IMR-90 (cell line): ENCODE results near the gene SCFD2. TPM values are rescaled to one million over a fixed set of nuclear protein-coding genes. Genes with fewer than 3 reads are reported as not detected.

Experiments
- ATAC-seq: fragments of 200-7000 bp; cut with Tn5 transposase; 2 replicates; pipeline ENCODE4 v1.9.1; 2020; ENCODE audit warnings: low read depth, mild to moderate bottlenecking, moderate library complexity
- BruUV-seq: library from RNA; stranded (reverse); fragments of 400-500 nt; replicated peaks from 2 replicates; lab custom pipeline; 2021; lab: Mats Ljungman, UMichigan
- CTCF ChIA-PET: fragments of 300-600 bp; formaldehyde crosslinking; extraction: SDS; loops from one replicate; lab custom pipeline; 2021; ENCODE audit warnings: antibody characterized with exemption; lab: Yijun Ruan, JAX
- POLR2A ChIA-PET: fragments of 300-600 bp; sonication (Branson Sonifier 250); formaldehyde crosslinking; loops from one replicate; lab custom pipeline; 2022; ENCODE audit warnings: antibody characterized with exemption; ENCODE audit not compliant: unreplicated experiment; lab: Charles Lee
- DNase-seq: peaks from one replicate; pipeline ENCODE4 v3.0.0; 2013
- H2AFZ ChIP-seq: replicated peaks from 2 replicates; pipeline ENCODE3; 2013; ENCODE audit warnings: low read length, mild to moderate bottlenecking; ENCODE audit not compliant: poor library complexity
- H2AK5ac ChIP-seq: 2 replicates; pipeline ENCODE4 v1.6.1; 2013; ENCODE audit warnings: low read depth, low read length, inconsistent platforms
- H2AK9ac ChIP-seq: replicated peaks from 2 replicates; pipeline ENCODE3; 2013; ENCODE audit warnings: mild to moderate bottlenecking, low read depth, low read length, moderate library complexity; ENCODE audit not compliant: poor library complexity
- H2BK120ac ChIP-seq: 2 replicates; pipeline ENCODE4 v1.6.1; 2013; ENCODE audit warnings: low read depth, low read length, inconsistent platforms
- H2BK15ac ChIP-seq: 3 replicates; pipeline ENCODE4 v1.6.1; 2013; ENCODE audit warnings: low read depth, low read length, inconsistent platforms
- H2BK20ac ChIP-seq: 2 replicates; pipeline ENCODE4 v1.6.1; 2013; ENCODE audit warnings: low read depth, mild to moderate bottlenecking, inconsistent platforms, low read length, moderate library complexity
- H2BK5ac ChIP-seq: 2 replicates; pipeline ENCODE4 v1.6.1; 2013; ENCODE audit warnings: mild to moderate bottlenecking, low read depth, low read length, inconsistent platforms; ENCODE audit not compliant: poor library complexity, severe bottlenecking
- H3K14ac ChIP-seq: replicated peaks from 2 replicates; pipeline ENCODE4 v1.6.1; 2013; ENCODE audit warnings: low read depth, low read length, inconsistent platforms
- H3K18ac ChIP-seq: 2 replicates; pipeline ENCODE4 v1.6.1; 2013; ENCODE audit warnings: low read depth, low read length, control low read depth
- H3K23ac ChIP-seq: 2 replicates; pipeline ENCODE4 v1.6.1; 2013; ENCODE audit warnings: low read depth, low read length, inconsistent platforms
- H3K27ac ChIP-seq: 2 replicates; pipeline ENCODE4 v1.5.1; 2013; ENCODE audit warnings: mild to moderate bottlenecking, control low read depth, low read length; ENCODE audit not compliant: insufficient read depth
- H3K27me3 ChIP-seq: 2 replicates; pipeline ENCODE4 v1.6.1; 2013; ENCODE audit warnings: low read length; ENCODE audit not compliant: control insufficient read depth, insufficient read depth
- H3K36me3 ChIP-seq: 2 replicates; pipeline ENCODE4 v1.6.1; 2013; ENCODE audit warnings: low read length, mixed read lengths; ENCODE audit not compliant: control insufficient read depth, insufficient read depth
- H3K4ac ChIP-seq: 2 replicates; pipeline ENCODE4 v1.6.1; 2013; ENCODE audit warnings: low read depth, low read length, inconsistent platforms
- H3K4me1 ChIP-seq: 2 replicates; pipeline ENCODE4 v1.6.1; 2013; ENCODE audit warnings: low read length, mixed read lengths; ENCODE audit not compliant: control insufficient read depth, insufficient read depth
- H3K4me2 ChIP-seq: 2 replicates; pipeline ENCODE4 v1.6.1; 2013; ENCODE audit warnings: low read depth, mild to moderate bottlenecking, control low read depth, low read length, moderate library complexity
- H3K4me3 ChIP-seq: 2 replicates; pipeline ENCODE4 v1.5.1; 2013; ENCODE audit warnings: low read depth, mild to moderate bottlenecking, control low read depth, low read length, moderate library complexity; ENCODE audit not compliant: insufficient read depth
- H3K56ac ChIP-seq: 2 replicates; pipeline ENCODE4 v1.6.1; 2013; ENCODE audit warnings: low read length, inconsistent platforms; ENCODE audit not compliant: insufficient read depth; ENCODE audit errors: extremely low read depth
- H3K79me1 ChIP-seq, 2 experiments: 2 replicates each; pipeline ENCODE4 v1.6.1; 2013; ENCODE audit warnings: low read length in 2 of 2, inconsistent platforms in 1 of 2, low read depth in 1 of 2
- H3K9ac ChIP-seq: 2 replicates; pipeline ENCODE4 v1.6.1; 2013; ENCODE audit warnings: low read depth, low read length, control low read depth
- H3K9me1 ChIP-seq: 2 replicates; pipeline ENCODE4 v1.6.1; 2013; ENCODE audit warnings: low read length, inconsistent platforms; ENCODE audit not compliant: insufficient read depth
- H3K9me3 ChIP-seq: 2 replicates; pipeline ENCODE4 v1.6.1; 2013; ENCODE audit warnings: low read length; ENCODE audit not compliant: control insufficient read depth, insufficient read depth
- H4K20me1 ChIP-seq: 2 replicates; pipeline ENCODE4 v1.6.1; 2013; ENCODE audit warnings: low read length, inconsistent platforms; ENCODE audit not compliant: insufficient read depth
- H4K5ac ChIP-seq: 2 replicates; pipeline ENCODE4 v1.6.1; 2013; ENCODE audit warnings: mild to moderate bottlenecking, low read depth, low read length, control low read depth
- H4K8ac ChIP-seq, 2 experiments: 2 replicates each; pipeline ENCODE4 v1.6.1; 2013; ENCODE audit warnings: low read depth in 2 of 2, low read length in 2 of 2, control low read depth in 1 of 2, inconsistent platforms in 1 of 2
- H4K91ac ChIP-seq: 2 replicates; pipeline ENCODE4 v1.6.1; 2013; ENCODE audit warnings: low read depth, low read length, inconsistent platforms; ENCODE audit not compliant: insufficient read depth
- BHLHE40 ChIP-seq: fragments of 150-350 bp; IDR thresholded peaks from 2 replicates; pipeline ENCODE4 v1.6.1; 2016; ENCODE audit warnings: mild to moderate bottlenecking, low read depth, low read length
- CEBPB ChIP-seq: IDR thresholded peaks from 2 replicates; pipeline ENCODE4 v1.6.1; 2012; ENCODE audit warnings: low read depth, low read length, improper control_type of control experiment
- CHD1 ChIP-seq: IDR thresholded peaks from 2 replicates; pipeline ENCODE4 v1.6.1; 2012; ENCODE audit warnings: low read depth, low read length, improper control_type of control experiment
- ELK1 ChIP-seq: fragments of 150-350 bp; IDR thresholded peaks from 2 replicates; pipeline ENCODE4 v1.6.1; 2016; ENCODE audit warnings: low read depth, mild to moderate bottlenecking, low read length, moderate library complexity, borderline replicate concordance
- FOS ChIP-seq: fragments of 150-350 bp; IDR thresholded peaks from 2 replicates; pipeline ENCODE4 v1.6.1; 2016; ENCODE audit warnings: low read depth, low read length
- MAFK ChIP-seq: IDR thresholded peaks from 2 replicates; pipeline ENCODE4 v1.6.1; 2012; ENCODE audit warnings: low read depth, low read length, improper control_type of control experiment
- MAZ ChIP-seq: IDR thresholded peaks from 2 replicates; pipeline ENCODE4 v1.6.1; 2012; ENCODE audit warnings: low read depth, mild to moderate bottlenecking, low read length, improper control_type of control experiment, moderate library complexity, borderline replicate concordance
- MXI1 ChIP-seq: IDR thresholded peaks from 2 replicates; pipeline ENCODE4 v1.6.1; 2012; ENCODE audit warnings: low read depth, mild to moderate bottlenecking, low read length, moderate library complexity, borderline replicate concordance
- NFE2L2 ChIP-seq: fragments of 150-350 bp; IDR thresholded peaks from 2 replicates; pipeline ENCODE4 v1.6.1; 2016; ENCODE audit warnings: low read depth, mild to moderate bottlenecking, low read length
- POLR2A ChIP-seq: IDR thresholded peaks from 2 replicates; pipeline ENCODE4 v1.6.1; 2012; ENCODE audit warnings: mild to moderate bottlenecking, low read depth, low read length
- RAD21 ChIP-seq: IDR thresholded peaks from 2 replicates; pipeline ENCODE4 v1.6.1; 2012; ENCODE audit warnings: low read length, improper control_type of control experiment
- RCOR1 ChIP-seq: IDR thresholded peaks from 2 replicates; pipeline ENCODE4 v1.6.1; 2012; ENCODE audit warnings: mild to moderate bottlenecking, low read length, improper control_type of control experiment; ENCODE audit not compliant: insufficient replicate concordance
- RFX5 ChIP-seq: IDR thresholded peaks from 2 replicates; pipeline ENCODE4 v1.8.0; 2012; ENCODE audit warnings: low read depth, mild to moderate bottlenecking, low read length, moderate library complexity
- SMC3 ChIP-seq: fragments of 150-350 bp; IDR thresholded peaks from 2 replicates; pipeline ENCODE4 v1.6.1; 2016; ENCODE audit warnings: low read depth, mild to moderate bottlenecking, antibody characterized with exemption, low read length, moderate library complexity
- WGBS, 2 experiments: methylation state at CpG; one replicate each; pipeline versions ENCODE4 v1.1.5 to v1.1.7; 2013; ENCODE audit warnings: missing lambda C conversion rate in 2 of 2; ENCODE audit not compliant: insufficient read length in 1 of 2; ENCODE audit errors: extremely low coverage in 2 of 2; 5-methylcytosine and 5-hydroxymethylcytosine counted together
- dilution Hi-C: fragments of 300-500 bp; cut with HindIII; formaldehyde crosslinking; loops from one replicate; pipeline ENCODE4 v1.14.3; 2018; ENCODE audit warnings: low sequenced_read_pairs; ENCODE audit not compliant: unreplicated experiment
- in situ Hi-C: fragments of 300-500 bp; cut with MboI; formaldehyde crosslinking; loops from 3 replicates; pipeline ENCODE4 v1.14.3; 2019; ENCODE audit warnings: low sequenced_read_pairs, inconsistent platforms, mixed read lengths
- intact Hi-C: fragments of 100-400 bp; cut with micrococcal nuclease; formaldehyde crosslinking; loops from 2 replicates; pipeline ENCODE4 v1.10.0; 2022
- polyA plus RNA-seq, 3 experiments: library from polyadenylated mRNA; depleted of rRNA; stranded (reverse); fragments of >200 nt; gene quantifications; 2 replicates each; pipeline ENCODE4 v1.2.3, GENCODE V29; 2012; ENCODE audit warnings: low replicate concordance in 1 of 3
- total RNA-seq: library from RNA; depleted of rRNA; stranded (reverse); fragments of >200 nt; gene quantifications from 2 replicates; pipeline ENCODE4 v1.2.3, GENCODE V29; 2012
- TF ChIP-seq, protein P1 (sequence below): conservative IDR thresholded peaks from 2 replicates; pipeline ENCODE4 v1.5.1; 2012; ENCODE audit warnings: mild to moderate bottlenecking, low read depth, low read length, improper control_type of control experiment
- TF ChIP-seq, protein P2 (sequence below): fragments of 150-350 bp; IDR thresholded peaks from 2 replicates; pipeline ENCODE4 v1.6.1; 2017; ENCODE audit warnings: mild to moderate bottlenecking, antibody characterized with exemption, low read length, low read depth

The SCFD2 gene
- total and polyA plus RNA-seq, 2 of the 4 experiments (the other 2 are of a cell fraction): 18.9 to 62.4 TPM

GRCh38 chr4:52856801-52857200 lies 509.1 kb downstream of the SCFD2 start:
- Histone ChIP-seq H2AK5ac (no peak overlapping the region), H3K9me1 (peaks cover 16% of the 10 kb centered on the region), H3K23ac (no peak overlapping the region), H2BK20ac (no peak overlapping the region), H3K9me3 (peaks cover 5% of the 10 kb centered on the region), H3K9ac (no peak overlapping the region), H4K20me1 (no peaks in the 10 kb centered on the region), H3K27me3 (peaks cover 8% of the 10 kb centered on the region), H4K91ac (no peak overlapping the region), H3K18ac (no peak overlapping the region), H2AK9ac (no peak overlapping the region), H2BK15ac (no peak overlapping the region), H3K79me1 (no peaks in the 10 kb centered on the region), H3K56ac (no peak overlapping the region), H3K4me3 (no peak overlapping the region), H2BK5ac (no peak overlapping the region), H2BK120ac (no peak overlapping the region), H4K8ac (no peak overlapping the region), H3K14ac (no peak overlapping the region), H3K4me2 (no peak overlapping the region), H4K5ac (no peak overlapping the region), H3K27ac (no peak overlapping the region), H3K4ac (no peak overlapping the region), H3K4me1 (peaks cover 6% of the 10 kb centered on the region), H2AFZ (no peak overlapping the region), H3K36me3 (no peaks in the 10 kb centered on the region)
- dilution Hi-C loops (no loop called here), in situ Hi-C loops (no loop called here), intact Hi-C loops (no loop called here)
- TF ChIP-seq BHLHE40 (no peak), CEBPB (no peak), MAFK (no peak), RCOR1 (no peak), MAZ (no peak), MXI1 (no peak), NFE2L2 (no peak), RAD21 (no peak), SMC3 (no peak), POLR2A (no peak), FOS (no peak), RFX5 (no peak), ELK1 (no peak), CHD1 (no peak)
- TF ChIP-seq, protein P1, sequence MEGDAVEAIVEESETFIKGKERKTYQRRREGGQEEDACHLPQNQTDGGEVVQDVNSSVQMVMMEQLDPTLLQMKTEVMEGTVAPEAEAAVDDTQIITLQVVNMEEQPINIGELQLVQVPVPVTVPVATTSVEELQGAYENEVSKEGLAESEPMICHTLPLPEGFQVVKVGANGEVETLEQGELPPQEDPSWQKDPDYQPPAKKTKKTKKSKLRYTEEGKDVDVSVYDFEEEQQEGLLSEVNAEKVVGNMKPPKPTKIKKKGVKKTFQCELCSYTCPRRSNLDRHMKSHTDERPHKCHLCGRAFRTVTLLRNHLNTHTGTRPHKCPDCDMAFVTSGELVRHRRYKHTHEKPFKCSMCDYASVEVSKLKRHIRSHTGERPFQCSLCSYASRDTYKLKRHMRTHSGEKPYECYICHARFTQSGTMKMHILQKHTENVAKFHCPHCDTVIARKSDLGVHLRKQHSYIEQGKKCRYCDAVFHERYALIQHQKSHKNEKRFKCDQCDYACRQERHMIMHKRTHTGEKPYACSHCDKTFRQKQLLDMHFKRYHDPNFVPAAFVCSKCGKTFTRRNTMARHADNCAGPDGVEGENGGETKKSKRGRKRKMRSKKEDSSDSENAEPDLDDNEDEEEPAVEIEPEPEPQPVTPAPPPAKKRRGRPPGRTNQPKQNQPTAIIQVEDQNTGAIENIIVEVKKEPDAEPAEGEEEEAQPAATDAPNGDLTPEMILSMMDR: no peak
- TF ChIP-seq, protein P2, sequence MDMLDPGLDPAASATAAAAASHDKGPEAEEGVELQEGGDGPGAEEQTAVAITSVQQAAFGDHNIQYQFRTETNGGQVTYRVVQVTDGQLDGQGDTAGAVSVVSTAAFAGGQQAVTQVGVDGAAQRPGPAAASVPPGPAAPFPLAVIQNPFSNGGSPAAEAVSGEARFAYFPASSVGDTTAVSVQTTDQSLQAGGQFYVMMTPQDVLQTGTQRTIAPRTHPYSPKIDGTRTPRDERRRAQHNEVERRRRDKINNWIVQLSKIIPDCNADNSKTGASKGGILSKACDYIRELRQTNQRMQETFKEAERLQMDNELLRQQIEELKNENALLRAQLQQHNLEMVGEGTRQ: no peak
- POLR2A ChIA-PET: no interaction called here
- no peak for DNase-seq
- CTCF ChIA-PET: no interaction called here
- no peak for ATAC-seq
- no TSS peak for BruUV-seq
- WGBS, 2 experiments: no CpG with 5 or more reads among the region's 1 CpG
